Glomerular visceral epithelial cell (primary cell): Measurements from ENCODE around the gene DMRTB1.
A peak's percentile ranks its signal among the peaks of the same experiment; 100 is the strongest.

ENCODE experiments used
- DNase-seq: peaks from one replicate; pipeline ENCODE4 v3.0.0-alpha.2; 2016; ENCODE audit errors: extremely low spot score

DMRTB1 gene

DNA sequence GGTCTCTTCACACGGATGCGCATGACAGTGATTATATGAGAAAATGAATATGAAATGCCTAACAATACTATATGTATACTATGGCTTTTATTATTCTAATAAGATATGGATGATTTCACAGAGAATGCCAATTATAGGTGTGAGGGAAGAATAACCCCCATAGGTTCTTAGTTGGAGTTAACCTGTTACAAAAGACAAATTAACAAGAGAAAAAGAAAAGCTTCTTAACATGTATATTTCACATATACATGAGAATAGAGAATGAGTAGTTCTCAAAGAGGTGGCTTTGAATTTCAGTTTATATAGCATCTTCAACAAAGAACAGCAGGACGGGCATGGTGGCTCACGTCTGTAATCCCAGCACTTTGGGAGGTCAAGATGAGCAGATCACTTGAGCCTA, 24.0 kb upstream of the DMRTB1 start:
- no peak for DNase-seq

DNA sequence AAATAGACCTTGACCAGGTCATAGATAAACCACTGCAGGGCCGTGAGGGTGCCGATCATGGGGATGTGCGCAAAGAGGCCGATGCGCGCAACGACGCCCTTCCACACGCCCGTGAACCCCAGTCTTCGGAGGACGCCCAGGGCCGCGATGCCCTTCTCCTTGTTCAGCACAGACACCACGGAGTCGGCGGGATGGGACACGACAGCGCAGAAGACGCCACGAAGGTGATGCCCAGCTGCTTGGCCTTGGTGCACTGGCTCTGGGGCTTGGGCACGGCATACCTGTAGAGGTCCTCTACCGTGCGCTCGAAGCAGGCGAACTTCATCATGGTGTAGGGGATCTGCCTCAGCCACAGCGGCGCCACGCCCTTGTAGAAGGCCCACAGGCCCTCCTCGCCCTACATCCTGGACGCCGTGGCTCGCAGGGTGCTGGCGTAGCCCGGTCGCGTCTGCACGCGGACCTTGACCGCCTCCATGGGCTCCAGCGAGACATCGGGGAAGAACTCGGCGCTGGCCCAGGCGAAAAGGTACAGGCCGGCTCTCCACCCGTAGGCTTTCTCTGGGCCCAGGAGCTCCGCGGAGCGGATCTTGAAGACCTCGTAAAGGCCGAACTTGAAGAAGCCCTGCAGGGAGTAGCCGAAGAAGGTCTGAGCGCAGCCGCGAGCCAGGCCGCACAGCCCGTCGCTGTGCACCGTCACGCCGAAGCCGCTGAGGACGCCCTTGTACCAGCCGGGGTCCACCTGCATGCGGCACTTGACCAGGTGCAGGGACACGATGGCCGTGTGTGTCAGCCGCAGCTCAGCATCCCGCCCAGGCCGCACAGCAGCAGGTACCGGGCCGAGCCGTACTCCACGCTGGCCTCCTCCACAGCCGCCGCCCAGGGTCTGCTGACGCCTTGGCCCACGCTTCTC, 20.5 kb upstream of the DMRTB1 start:
- DNase-seq, result no peak

DNA sequence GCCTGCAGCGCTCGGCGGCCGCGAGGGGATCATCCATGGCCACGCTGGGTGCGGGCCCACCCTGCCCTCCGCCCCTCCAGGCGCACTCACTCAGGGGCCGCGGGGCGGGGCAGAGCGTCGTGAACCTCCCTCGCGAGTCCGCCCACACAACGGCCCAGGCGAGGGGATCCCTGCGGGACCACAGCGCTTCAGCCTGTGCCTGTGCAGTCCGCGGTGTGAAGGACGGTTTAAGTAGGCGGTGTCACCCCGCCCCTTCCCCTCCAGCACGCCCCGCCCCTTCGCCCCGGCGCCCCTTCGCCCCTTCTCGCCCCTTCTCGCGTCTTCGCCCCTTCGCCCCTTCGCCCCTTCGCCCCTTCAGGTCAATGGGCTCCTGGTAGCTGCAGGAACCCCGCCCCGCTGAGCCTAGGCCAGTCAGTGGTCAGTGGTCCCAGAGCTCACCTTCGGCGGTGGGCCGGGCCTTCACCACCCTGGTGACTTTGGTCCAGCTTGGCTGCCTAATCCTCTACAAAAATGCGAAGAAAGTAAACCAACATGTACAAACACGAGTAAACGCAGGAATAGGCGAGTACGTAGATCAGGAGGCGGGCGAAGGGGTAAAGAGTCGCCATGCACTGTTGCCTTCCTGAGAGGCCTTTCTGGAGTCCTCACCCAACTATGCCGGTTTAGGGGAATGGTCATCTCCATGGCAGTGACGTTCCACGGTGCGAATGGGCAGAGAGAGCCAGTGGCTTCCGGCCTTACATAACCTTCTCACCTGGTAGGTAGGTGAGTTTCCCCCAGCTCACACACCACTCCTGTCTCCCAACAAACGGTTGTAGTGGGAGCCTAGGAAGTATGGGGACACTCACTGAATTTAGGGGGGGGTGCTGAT, 19.6 kb upstream of the DMRTB1 start:
- no peak for DNase-seq

DNA sequence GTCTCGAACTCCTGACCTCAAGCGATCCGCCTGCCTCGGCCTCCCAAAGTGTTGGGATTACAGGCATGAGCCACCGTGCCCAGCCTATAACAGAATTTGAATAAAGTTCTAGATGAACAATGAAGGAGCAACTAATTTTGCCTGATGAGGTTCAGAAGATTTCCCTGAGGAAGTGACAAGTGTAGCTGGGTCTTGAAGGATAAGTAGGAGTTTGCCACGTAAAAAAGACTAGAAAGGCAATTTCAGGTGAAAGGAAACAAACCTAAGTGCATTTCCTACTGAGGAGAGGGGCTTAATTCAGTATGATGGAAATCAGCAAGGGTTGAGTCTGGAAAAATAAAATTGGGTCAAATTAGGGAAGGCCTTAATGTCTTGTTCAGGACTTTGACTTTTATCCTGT, 18.6 kb upstream of the DMRTB1 start:
- DNase-seq, result no peak

DNA sequence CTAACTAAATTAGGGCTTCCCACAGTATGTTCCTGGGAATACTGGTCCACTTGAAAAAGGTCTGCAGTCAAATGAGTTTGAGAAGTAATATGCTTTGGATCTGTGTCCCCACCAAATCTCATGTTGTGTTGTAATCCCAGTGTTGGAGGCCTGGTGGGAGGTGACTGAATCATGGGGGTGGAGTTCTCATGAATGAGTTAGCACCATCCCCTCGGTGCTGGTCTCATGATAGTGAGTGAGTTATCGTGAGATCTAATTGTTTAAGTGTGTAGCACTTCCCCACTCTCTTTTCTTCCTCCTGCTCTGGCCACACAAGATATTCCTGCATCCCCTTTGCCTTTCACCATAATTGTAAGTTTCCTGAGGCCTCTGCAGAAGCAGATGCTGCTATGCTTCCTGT, 16.9 kb upstream of the DMRTB1 start:
- no peak for DNase-seq

DNA sequence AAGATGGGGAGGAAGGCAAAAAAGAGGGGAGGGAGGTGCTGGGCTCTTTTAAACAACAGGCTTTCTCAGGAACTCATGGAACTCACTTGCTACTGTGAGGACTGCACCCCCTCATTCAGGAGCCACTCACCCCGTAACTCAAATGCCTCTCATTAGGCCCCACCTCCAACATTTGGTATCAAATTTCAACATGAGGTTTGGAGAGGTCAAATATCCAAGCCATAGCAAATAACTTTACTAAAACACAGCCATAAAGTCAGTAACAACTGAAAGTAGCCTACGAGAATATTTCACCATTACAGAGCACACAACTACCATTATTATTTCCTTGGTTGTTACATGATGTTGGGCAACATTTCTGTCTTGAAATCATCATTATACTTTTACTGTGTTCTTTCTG, 13.1 kb upstream of the DMRTB1 start:
- DNase-seq, result no peak

DNA sequence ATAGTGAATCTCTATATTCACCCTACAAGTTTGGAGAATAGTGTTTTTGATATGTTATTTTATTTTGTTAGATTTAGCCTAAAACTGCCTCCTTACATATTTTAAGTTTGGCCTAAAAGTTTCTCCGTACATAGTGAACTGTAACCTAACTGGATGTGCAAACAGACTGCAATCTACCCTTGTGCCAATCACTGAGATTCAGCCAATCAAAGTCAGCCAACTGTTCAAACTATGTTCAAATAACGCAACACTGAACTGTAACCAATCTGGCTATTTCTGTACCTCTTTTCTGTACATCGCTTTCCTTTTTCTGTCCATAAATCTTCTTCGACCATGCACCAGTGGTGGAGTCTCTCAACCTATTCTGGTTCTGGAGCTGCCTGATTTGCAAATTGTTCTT, 11.8 kb upstream of the DMRTB1 start:
- no peak for DNase-seq

DNA sequence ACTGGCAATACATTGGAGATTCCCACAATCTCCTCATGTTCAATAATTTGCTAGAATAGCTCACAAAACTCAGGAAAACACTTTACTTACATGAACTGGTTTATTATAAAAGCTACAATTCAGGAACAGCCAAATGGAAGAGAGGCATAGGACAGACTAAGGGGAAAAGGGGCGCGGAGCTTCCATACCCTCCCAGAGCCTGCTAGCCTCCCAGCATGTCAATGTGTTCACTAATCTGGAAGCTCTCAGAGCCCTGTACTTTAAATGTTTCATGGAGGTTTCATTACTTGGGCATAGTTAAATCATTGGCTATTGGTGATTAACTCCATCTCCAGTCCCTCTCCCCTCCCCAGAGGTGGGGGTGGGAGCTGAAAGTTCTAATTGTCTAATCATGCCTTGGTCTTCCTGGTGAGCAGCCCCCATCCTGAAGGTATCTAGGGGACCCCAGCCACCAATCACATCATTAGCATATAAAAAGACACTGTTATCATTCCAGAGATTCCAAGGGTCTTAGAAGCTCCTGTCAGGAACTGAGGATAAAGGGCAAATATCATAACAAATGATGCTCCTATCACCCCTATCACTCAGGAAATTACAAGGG, 10.9 kb upstream of the DMRTB1 start:
- no peak for DNase-seq

DNA sequence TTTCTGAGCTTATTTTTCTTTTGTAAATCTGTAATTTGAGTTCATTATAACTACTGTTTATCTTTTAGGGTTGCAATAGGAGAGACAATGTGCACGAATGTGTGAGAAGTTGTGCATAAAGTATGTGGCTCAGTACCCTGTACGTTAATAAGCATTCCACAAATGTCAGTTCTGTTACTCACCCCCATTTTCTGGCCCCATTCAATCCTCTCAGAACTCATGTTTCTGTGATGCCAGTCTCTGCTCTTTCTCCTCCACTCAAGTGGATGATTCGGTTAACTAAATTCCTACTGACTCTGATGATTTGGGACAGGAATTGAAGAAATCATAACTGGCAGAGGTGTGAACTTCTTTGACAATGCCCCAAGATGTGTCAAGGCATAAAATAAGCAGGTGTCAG, 10.2 kb upstream of the DMRTB1 start:
- peak; percentile 61 for DNase-seq

DNA sequence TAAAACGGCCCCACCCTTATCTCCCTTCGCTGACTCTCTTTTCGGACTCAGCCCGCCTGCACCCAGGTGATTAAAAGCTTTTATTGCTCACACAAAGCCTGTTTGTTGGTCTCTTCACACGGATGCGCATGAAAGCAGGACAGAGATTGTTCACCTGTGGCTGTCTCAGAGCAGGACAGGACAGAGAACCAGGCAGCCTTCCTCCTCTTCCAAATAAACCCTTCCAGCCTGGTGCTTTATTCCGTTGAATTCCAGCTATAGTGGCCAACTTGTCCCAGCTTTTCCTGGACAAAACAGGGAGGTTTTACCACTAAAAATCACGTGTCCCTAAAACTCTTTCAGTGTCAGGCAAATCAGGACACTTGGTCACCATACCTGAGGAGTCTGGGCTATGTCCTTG, 9.5 kb upstream of the DMRTB1 start:
- DNase-seq, result no peak

DNA sequence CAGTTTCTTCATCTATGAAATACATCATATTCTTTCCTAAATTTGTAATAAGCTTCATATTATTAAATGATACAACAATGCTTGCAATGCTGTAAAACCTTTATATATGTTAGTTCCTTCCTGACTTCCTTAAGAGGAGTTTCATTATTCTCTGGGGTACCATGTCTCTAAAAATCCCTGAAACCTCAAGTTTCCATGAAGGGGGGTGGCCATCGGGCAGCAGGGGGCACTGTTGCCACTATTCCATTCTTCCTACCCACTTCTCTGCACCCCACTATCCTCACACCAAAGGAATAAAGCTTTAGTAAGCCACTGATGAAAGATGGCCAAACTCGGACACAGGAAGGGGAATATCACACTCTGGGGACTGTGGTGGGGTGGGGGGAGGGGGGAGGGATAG, 9.0 kb upstream of the DMRTB1 start:
- no peak for DNase-seq

DNA sequence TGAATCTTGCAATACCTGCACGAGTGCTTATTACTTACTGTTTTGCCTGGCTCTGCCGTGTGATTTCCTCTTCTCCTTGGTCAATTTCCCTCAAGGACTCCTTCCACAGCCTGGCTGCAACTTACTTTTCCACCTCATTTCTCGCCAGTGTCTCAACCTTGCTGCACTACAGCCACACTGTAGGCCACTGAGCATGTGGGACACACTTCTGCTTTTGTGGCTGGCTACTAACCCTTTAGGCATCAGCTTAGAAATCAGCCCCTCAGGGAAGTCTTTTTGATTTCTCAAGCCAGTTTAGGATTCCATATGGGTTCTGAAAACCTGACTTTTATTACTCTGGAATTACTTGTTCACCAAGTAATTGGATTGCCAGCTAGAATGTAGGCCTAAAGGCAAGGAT, 5.2 kb upstream of the DMRTB1 start:
- DNase-seq, result no peak

DNA sequence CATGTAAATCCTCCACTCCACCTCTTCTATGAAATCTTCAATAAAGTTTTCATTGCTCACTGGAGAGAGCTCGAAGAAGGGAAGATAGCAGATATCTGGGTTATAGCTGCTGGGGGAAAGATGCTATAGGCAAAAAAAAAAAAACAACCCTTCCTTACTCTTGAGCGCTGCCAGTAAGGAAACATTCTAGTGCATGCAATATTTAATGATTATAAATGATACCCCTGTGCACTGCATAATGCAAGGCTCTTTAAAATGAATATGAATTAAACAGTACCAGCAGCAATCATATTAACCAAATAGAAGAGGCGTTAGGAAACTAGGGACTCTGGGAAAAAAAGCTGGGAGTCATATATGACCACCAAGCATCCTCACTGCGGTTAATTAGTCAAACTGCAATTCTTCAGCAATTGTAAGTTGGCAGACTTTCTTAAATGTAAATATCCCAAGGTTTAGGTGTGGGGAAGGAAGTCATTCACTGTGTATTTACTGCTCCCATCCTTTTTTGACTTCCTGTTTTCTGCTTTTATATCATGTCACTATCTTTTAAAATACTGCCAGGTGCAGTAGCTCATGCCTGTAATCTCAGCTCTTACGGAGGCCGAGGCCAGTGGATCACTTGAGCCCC, 3.7 kb upstream of the DMRTB1 start:
- no peak for DNase-seq

DNA sequence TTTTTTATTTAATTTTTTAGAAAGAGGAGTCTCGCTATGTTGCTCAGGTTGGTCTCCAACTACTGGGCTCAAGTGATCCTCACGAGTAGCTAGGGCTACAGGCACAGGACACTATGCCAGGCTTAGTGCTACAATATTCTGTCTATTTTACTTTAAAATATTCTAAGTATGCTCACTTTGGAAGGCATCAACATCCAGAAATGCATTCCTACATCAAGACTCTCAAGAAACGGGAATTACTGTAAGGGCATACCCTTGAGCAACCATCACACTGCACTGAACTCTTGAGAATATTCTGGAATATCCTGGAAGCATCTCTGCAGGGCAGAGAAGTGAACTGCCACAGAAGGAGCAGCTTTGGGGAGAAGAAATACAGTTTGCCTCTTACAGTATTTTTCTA, 565 bp upstream of the DMRTB1 start:
- DNase-seq, result no peak

DNA sequence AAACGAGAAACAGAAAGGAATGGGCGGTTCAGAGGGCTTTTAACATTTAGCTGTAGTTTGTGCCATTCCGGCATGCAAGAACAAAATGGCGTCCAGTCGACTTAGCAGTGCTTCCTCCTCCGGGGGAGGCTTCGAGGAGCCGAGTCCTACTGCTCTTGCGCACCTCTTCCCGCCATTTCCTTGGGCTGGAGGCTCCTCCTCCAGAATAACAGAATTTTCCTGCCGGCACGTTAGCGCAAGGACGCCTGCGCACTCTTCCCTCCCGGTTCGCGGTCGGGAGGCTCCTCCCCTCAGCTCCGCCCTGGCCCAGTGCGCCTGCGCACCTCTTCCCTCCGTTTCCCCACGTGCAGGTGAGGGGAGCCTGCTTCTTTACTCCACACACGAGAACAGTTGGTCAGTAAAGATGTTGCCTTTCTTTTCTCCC, 1.0 kb downstream of the DMRTB1 start:
- DNase-seq, result no peak

DNA sequence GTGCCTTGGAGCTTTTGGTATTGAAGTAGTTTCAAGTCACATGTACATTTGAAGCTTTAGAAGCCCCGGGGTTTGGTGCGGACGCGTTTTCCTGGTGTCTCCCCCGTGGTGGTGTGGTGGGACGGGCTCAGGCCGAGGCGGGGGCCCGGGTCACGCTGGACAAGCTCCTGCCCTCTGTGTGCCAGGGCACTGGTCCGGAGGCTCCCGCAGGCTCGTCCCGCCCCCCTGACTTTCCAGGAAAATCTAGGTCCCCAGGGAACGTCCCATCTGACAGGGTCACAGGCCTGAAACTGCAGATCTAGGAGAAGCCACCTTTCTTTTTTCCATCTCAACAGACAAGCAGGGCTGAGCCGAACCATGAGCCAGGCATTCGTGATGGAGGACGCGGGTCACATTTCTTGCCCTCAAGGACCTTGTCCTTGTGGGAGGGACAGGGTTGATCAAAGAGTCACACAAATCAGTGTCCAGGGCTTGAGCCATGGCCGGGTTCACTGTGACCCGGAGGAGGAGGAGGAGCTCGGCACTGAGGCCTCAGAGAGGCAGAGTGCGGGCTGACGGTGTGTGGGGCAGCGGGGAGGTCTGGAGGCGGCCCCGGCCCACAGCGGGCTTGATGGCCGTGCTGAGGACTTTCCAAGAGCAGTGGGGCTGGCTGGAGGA, 1.6 kb downstream of the DMRTB1 start:
- DNase-seq, result no peak

DNA sequence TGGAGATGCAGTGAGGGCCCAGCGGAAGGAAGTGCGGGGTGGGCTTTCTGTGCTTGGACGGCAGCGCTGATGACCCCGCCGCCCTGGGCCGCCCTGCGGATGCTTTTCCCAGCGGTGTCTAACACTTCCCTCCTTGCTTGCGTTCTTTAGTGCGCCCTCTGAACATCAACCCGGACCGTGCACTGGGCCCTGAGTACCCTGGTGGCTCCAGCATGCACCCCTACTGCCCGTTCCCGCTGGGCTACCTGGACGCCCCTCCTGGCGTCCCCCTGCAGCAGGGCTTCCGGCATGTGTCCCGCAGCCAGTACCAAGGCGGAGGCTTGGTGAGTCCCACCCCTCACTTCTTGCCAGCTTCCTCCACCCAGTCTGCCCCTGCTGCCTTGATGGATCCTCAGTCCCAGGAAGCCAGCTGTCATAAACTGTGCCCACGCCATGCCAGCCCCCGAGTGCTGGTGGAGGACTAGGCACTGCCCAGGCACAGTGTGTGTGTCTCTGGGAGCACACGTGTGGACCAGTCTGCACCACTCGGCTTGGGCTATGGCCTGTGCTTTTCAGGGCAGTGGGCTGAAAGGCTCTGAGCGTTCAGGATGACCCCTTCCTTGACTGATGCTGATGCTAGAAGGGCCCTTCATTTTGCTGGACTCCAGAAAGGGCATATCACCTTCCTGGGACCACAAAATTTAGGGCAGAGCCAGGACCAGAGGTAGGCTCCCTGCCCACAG, 2.3 kb downstream of the DMRTB1 start:
- no peak for DNase-seq

DNA sequence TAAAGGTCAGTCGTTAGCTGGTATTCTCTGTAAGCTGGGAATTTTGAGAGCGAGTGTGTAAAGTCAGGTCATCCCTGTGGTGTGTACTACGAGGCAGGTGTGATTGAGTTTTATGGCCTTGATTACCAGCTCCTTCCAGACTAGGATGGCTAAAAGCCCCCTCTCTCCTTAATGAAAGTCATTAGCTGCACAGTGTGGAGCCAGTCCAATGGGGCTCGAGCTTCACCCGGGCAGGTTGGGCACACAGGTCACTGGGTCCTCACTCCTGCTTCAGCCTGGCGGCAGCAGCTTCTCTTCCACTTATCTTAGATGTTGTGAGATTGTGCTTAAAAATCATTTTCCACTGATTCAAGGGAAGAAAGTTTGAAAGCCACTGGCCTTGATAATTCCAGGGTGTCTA, 3.0 kb downstream of the DMRTB1 start:
- no peak for DNase-seq

DNA sequence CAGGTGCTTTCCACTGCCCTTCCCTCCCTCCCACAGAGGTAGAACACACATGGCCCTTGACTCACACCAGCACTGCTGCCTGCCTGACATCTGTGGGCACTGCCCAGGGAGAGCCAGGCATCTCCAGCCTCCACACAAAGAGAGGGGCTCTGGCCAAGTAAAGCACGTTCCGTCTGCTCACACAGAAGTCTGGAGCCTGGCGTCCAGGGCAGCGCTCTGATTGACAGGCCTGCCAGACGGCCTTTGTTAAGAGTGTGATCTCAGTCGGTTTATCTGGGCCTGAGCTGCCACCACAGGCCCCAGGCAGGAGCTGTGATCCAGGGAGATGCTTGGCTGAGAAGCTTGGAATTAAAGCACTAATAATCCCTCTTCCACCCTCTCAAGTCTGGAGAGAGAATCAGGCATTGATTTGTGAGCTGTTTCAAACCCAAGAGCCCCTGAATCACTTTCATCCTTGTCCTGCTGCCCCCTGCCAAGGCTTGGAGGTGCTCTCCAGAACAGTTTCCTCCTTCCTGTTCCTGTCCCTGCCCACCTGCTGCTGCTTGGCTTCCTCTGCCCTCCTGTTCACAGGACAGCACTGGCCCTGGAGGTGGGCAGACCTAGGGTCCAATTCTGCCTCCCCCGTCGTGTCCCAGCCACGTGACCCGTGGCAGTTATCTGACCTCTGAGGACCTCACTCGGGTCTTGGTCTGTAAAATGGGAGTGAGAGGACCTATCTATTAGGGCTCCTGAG, 3.7 kb downstream of the DMRTB1 start:
- DNase-seq, result no peak
